WTC11 (cell line): ENCODE data around the gene ABI3.

Experiments used
- ATF2 ChIP-seq: sonication (generic); formaldehyde crosslinking; IDR thresholded peaks from 2 replicates; pipeline ENCODE4 v1.8.1; 2022; ENCODE audit warnings: low read depth, missing genetic modification reagents, borderline replicate concordance
- ATF3 ChIP-seq: sonication (generic); formaldehyde crosslinking; conservative IDR thresholded peaks from 2 replicates; pipeline ENCODE4 v1.8.1; 2022; ENCODE audit warnings: mild to moderate bottlenecking, missing genetic modification reagents
- CTCF ChIP-seq: fragments of 200-600 bp; IDR thresholded peaks from 2 replicates; pipeline ENCODE4 v1.8.0; 2022; ENCODE audit warnings: antibody characterized with exemption
- E2F4 ChIP-seq: sonication (generic); formaldehyde crosslinking; IDR thresholded peaks from 2 replicates; pipeline ENCODE4 v1.8.1; 2022; ENCODE audit warnings: low read depth, mild to moderate bottlenecking, moderate library complexity, missing genetic modification reagents, borderline replicate concordance
- E2F5 ChIP-seq: sonication (generic); formaldehyde crosslinking; IDR thresholded peaks from 2 replicates; pipeline ENCODE4 v1.8.1; 2022; ENCODE audit warnings: mild to moderate bottlenecking, moderate library complexity, missing genetic modification reagents
- FOXK1 ChIP-seq: sonication (generic); formaldehyde crosslinking; IDR thresholded peaks from 2 replicates; pipeline ENCODE4 v1.8.0; 2022; ENCODE audit warnings: mild to moderate bottlenecking, moderate library complexity, missing genetic modification reagents
- JUN ChIP-seq: sonication (generic); formaldehyde crosslinking; IDR thresholded peaks from 2 replicates; pipeline ENCODE4 v1.8.0; 2023; ENCODE audit warnings: mild to moderate bottlenecking, missing genetic modification reagents
- MAX ChIP-seq: sonication (generic); formaldehyde crosslinking; IDR thresholded peaks from 2 replicates; pipeline ENCODE4 v1.8.0; 2022; ENCODE audit warnings: mild to moderate bottlenecking, missing genetic modification reagents
- NR2C2 ChIP-seq: sonication (generic); formaldehyde crosslinking; IDR thresholded peaks from 2 replicates; pipeline ENCODE4 v1.8.0; 2022; ENCODE audit warnings: mild to moderate bottlenecking, missing genetic modification reagents
- ZBTB43 ChIP-seq: sonication (generic); formaldehyde crosslinking; IDR thresholded peaks from 2 replicates; pipeline ENCODE4 v1.8.1; 2023; ENCODE audit warnings: mild to moderate bottlenecking, missing genetic modification reagents
- ZSCAN18 ChIP-seq: fragments of 250-450 bp; sonication (Bioruptor Pico); IDR thresholded peaks from 2 replicates; pipeline ENCODE4 v2.1.2; 2022; ENCODE audit warnings: mild to moderate bottlenecking, moderate library complexity

- TF ChIP-seq CTCF (no peak), ZBTB43 (CRISPR knock-in tag) (no peak), E2F4 (CRISPR knock-in tag) (no peak), JUN (CRISPR knock-in tag) (no peak), E2F5 (CRISPR knock-in tag) (no peak), MAX (CRISPR knock-in tag) (no peak), ATF2 (no peak), NR2C2 (CRISPR knock-in tag) (no peak), ATF3 (CRISPR knock-in tag) (no peak), FOXK1 (CRISPR knock-in tag) (no peak), ZSCAN18 (CRISPR knock-in tag) (no peak)
Measured at GRCh38 chr17:49229076-49229804, 18.7 kb downstream of the ABI3 start.
